Fibroblast of villous mesenchyme (primary cell): ENCODE data around the gene PGAM2. TPM values are rescaled to one million over a fixed set of nuclear protein-coding genes. Genes with fewer than 3 reads are reported as not detected.
"Not testable (repeated sequence)": the region's sequence is repeated elsewhere in the genome, so short reads cannot be mapped to it uniquely, and the experiment has no call there.

Experiments
- DNase-seq: peaks from one replicate; pipeline ENCODE4 v3.0.0-alpha.2; 2010; ENCODE audit warnings: low read depth
- H3K4me3 ChIP-seq: 2 replicates; pipeline ENCODE4 v1.5.1; 2011; ENCODE audit warnings: low read depth, mild to moderate bottlenecking, low read length
- CTCF ChIP-seq: IDR thresholded peaks from 2 replicates; pipeline ENCODE4 v1.5.1; 2012; ENCODE audit warnings: low read depth, mild to moderate bottlenecking, low read length; ENCODE audit not compliant: insufficient read depth
- total RNA-seq: library from RNA; depleted of rRNA; stranded (reverse); fragments of >200 nt; gene quantifications from 2 replicates; pipeline ENCODE4 v1.2.3, GENCODE V29; 2012

Gene PGAM2
- total RNA-seq, 1 donor = under 0.01 TPM

- H3K4me3 ChIP-seq, DNase-seq: not testable (repeated sequence)
These were observed 27.4 kb downstream of the PGAM2 start for GRCh38 chr7:44037951-44038350.

- not testable (repeated sequence) for DNase-seq
These were observed 29.0 kb downstream of the PGAM2 start for GRCh38 chr7:44036364-44036763.

GRCh38 chr7:44033971-44034844 lies 31.2 kb downstream of the PGAM2 start:
- H3K4me3 ChIP-seq, DNase-seq: not testable (repeated sequence)

More at GRCh38 chr7:44036364-44036763, 29.0 kb downstream of the PGAM2 start:
- H3K4me3 ChIP-seq = not testable (repeated sequence)

GRCh38 chr7:44032031-44032430 lies 33.3 kb downstream of the PGAM2 start:
- not testable (repeated sequence) for DNase-seq, H3K4me3 ChIP-seq

GRCh38 chr7:44031319-44031718 lies 34.0 kb downstream of the PGAM2 start:
- not testable (repeated sequence) for DNase-seq, H3K4me3 ChIP-seq

GRCh38 chr7:44030029-44030428 lies 35.3 kb downstream of the PGAM2 start:
- not testable (repeated sequence) for DNase-seq, H3K4me3 ChIP-seq

- H3K4me3 ChIP-seq, DNase-seq: not testable (repeated sequence)
These were observed 35.9 kb downstream of the PGAM2 start for GRCh38 chr7:44029433-44029832.

GRCh38 chr7:44022796-44023467 lies 42.4 kb downstream of the PGAM2 start:
- H3K4me3 ChIP-seq = not testable (repeated sequence)

GRCh38 chr7:44022069-44022468 lies 43.3 kb downstream of the PGAM2 start:
- not testable (repeated sequence) for H3K4me3 ChIP-seq, DNase-seq

More at GRCh38 chr7:44022796-44023467, 42.4 kb downstream of the PGAM2 start:
- not testable (repeated sequence) for DNase-seq

- H3K4me3 ChIP-seq, DNase-seq: not testable (repeated sequence)
These were observed 45.5 kb downstream of the PGAM2 start for GRCh38 chr7:44019825-44020224.

- H3K4me3 ChIP-seq = peak overlapping the region; percentile 75
- peak; percentile 96 for DNase-seq
- TF ChIP-seq CTCF = peak; percentile 59
These were observed 46.2 kb downstream of the PGAM2 start for GRCh38 chr7:44018857-44019807.

GRCh38 chr7:44015090-44015489 lies 50.3 kb downstream of the PGAM2 start:
- not testable (repeated sequence) for H3K4me3 ChIP-seq, DNase-seq

Other genes starting within 250 kb of the PGAM2 start
- gene MRPS24, start 196.1 kb downstream of the PGAM2 start, total RNA-seq = 108 and 112 TPM in 2 replicates
- gene URGCP, start 159.0 kb downstream of the PGAM2 start, total RNA-seq = 25.8 and 38.9 TPM in 2 replicates
- 9.7 and 11.7 TPM in 2 replicates for gene UBE2D4, start 139.1 kb downstream of the PGAM2 start, total RNA-seq
- gene SPDYE1, start 67.7 kb downstream of the PGAM2 start, total RNA-seq = not detected in 2 replicates
- 87.6 and 97.2 TPM in 2 replicates for gene DBNL, start 20.9 kb downstream of the PGAM2 start, total RNA-seq
- gene POLM, start 17.0 kb upstream of the PGAM2 start, total RNA-seq = 13.8 and 19.0 TPM in 2 replicates
- 148 and 159 TPM in 2 replicates for gene AEBP1, start 38.8 kb upstream of the PGAM2 start, total RNA-seq
- 95.7 and 101 TPM in 2 replicates for gene POLD2, start 58.0 kb upstream of the PGAM2 start, total RNA-seq
- 0.43 TPM in 1 of 2 replicates, not detected in the other for gene MYL7, start 75.8 kb upstream of the PGAM2 start, total RNA-seq
- 0.43 and 0.64 TPM in 2 replicates for gene GCK, start 123.9 kb upstream of the PGAM2 start, total RNA-seq
- 108 and 119 TPM in 2 replicates for gene YKT6, start 135.4 kb upstream of the PGAM2 start, total RNA-seq